Panc1 (cell line): ENCODE measurements around the gene ITPKB.

Experiments used
- CTCF ChIP-seq: fragments of 450-650 bp; IDR thresholded peaks from 2 replicates; pipeline ENCODE4 v1.5.1; 2017; ENCODE audit warnings: mild to moderate bottlenecking
- POLR2AphosphoS5 ChIP-seq: IDR thresholded peaks from 2 replicates; pipeline ENCODE4 v1.6.1; 2012; ENCODE audit warnings: mild to moderate bottlenecking, low read depth, low read length, moderate library complexity
- REST ChIP-seq, 2 experiments: IDR thresholded peaks; 2 replicates each; pipeline ENCODE4 v1.6.1; 2011 to 2012; ENCODE audit warnings: low read depth in 2 of 2, control low read depth in 1 of 2, low read length in 1 of 2, mild to moderate bottlenecking in 1 of 2, moderate library complexity in 1 of 2; ENCODE audit not compliant: insufficient read depth in 1 of 2
- SIN3A ChIP-seq: IDR thresholded peaks from 2 replicates; pipeline ENCODE4 v1.6.1; 2012; ENCODE audit warnings: low read depth, mild to moderate bottlenecking, low read length, moderate library complexity, borderline replicate concordance; ENCODE audit not compliant: insufficient read depth

GRCh38 chr1:226688056-226688748 lies 50.9 kb downstream of the ITPKB start:
- TF ChIP-seq CTCF (no peak), REST (IDR thresholded peaks at IDR 0.05; ENCODE audit: insufficient read depth in 1 of 2, low read depth in 2 of 2, low read length in 1 of 2) (no peak), SIN3A (no peak), POLR2AphosphoS5 (no peak)
